SK-N-SH (cell line): ENCODE data around the gene TRRAP. TPM values are rescaled to one million over a fixed set of nuclear protein-coding genes. Genes with fewer than 3 reads are reported as not detected.

Experiments
- CTCF ChIA-PET: fragments of 300-600, 350-600 bp; formaldehyde crosslinking; extraction: SDS; loops from one replicate; lab custom pipeline; 2021; lab: Yijun Ruan, JAX
- POLR2A ChIA-PET: fragments of 350-600 bp; sonication (Branson Sonifier 250); formaldehyde crosslinking; extraction: SDS; loops from one replicate; lab custom pipeline; 2020; ENCODE audit warnings: antibody characterized with exemption, inconsistent platforms; lab: Yijun Ruan, JAX
- DNase-seq: peaks from one replicate; pipeline ENCODE4 v3.0.0; 2012
- H2AFZ ChIP-seq: fragments of 200-600 bp; sonication (generic); 2 replicates; pipeline ENCODE4 v1.8.1; 2016; ENCODE audit warnings: antibody characterized with exemption, mild to moderate bottlenecking, low read depth
- H3F3A ChIP-seq: fragments of 200-600 bp; sonication (generic); replicated peaks from 2 replicates; pipeline ENCODE3; 2016; ENCODE audit warnings: antibody characterized with exemption, mild to moderate bottlenecking; ENCODE audit not compliant: insufficient read depth
- H3K27ac ChIP-seq, 2 experiments: fragments of 200-500 bp in 1 of 2; fragments of 200-600 bp in 1 of 2; sonication (Bioruptor generic) in 1 of 2; sonication (generic), shearing (Covaris generic) in 1 of 2; 2 replicates each; pipeline versions ENCODE4 v1.5.1 to v1.6.1; 2014 to 2016; ENCODE audit warnings: low read depth in 2 of 2, inconsistent platforms in 1 of 2, low read length in 1 of 2, mild to moderate bottlenecking in 1 of 2, mixed read lengths in 1 of 2
- H3K27me3 ChIP-seq: fragments of 200-600 bp; sonication (generic), shearing (Covaris generic); 2 replicates; pipeline ENCODE4 v1.6.1; 2016; ENCODE audit warnings: mixed run types; ENCODE audit not compliant: insufficient read depth
- H3K36me3 ChIP-seq, 2 experiments: fragments of 200-500 bp in 1 of 2; fragments of 200-600 bp in 1 of 2; sonication (Bioruptor generic) in 1 of 2; sonication (generic) in 1 of 2; replicated peaks in 1 of 2; 2 replicates each; pipeline versions ENCODE3 to v1.5.1; 2014 to 2016; ENCODE audit warnings: low read length in 1 of 2, mild to moderate bottlenecking in 1 of 2; ENCODE audit not compliant: insufficient read depth in 2 of 2, control insufficient read depth in 1 of 2
- H3K4me1 ChIP-seq, 2 experiments: fragments of 200-500 bp in 1 of 2; fragments of 200-600 bp in 1 of 2; sonication (Bioruptor generic) in 1 of 2; sonication (generic), shearing (Covaris generic) in 1 of 2; 2 replicates each; pipeline versions ENCODE4 v1.5.1 to v1.6.1; 2014 to 2016; ENCODE audit warnings: low read depth in 1 of 2, low read length in 1 of 2, mixed run types in 1 of 2; ENCODE audit not compliant: insufficient read depth in 2 of 2, control insufficient read depth in 1 of 2
- H3K4me2 ChIP-seq: fragments of 200-600 bp; sonication (generic), shearing (Covaris generic); 2 replicates; pipeline ENCODE4 v1.6.1; 2017; ENCODE audit warnings: mixed run types
- H3K4me3 ChIP-seq, 2 experiments: fragments of 200-500 bp in 1 of 2; fragments of 200-600 bp in 1 of 2; sonication (Bioruptor generic) in 1 of 2; sonication (generic), shearing (Covaris generic) in 1 of 2; 2 replicates each; pipeline versions ENCODE4 v1.5.1 to v1.8.1; 2014 to 2016; ENCODE audit warnings: low read depth in 2 of 2, inconsistent platforms in 1 of 2, low read length in 1 of 2, mild to moderate bottlenecking in 1 of 2, mixed read lengths in 1 of 2, moderate library complexity in 1 of 2
- H3K79me2 ChIP-seq: fragments of 200-600 bp; sonication (generic); 2 replicates; pipeline ENCODE4 v1.8.1; 2017; ENCODE audit warnings: mild to moderate bottlenecking; ENCODE audit not compliant: insufficient read depth
- H3K9ac ChIP-seq: fragments of 200-600 bp; sonication (generic); 2 replicates; pipeline ENCODE4 v1.6.1; 2017; ENCODE audit warnings: mixed run types
- H3K9me2 ChIP-seq: fragments of 200-600 bp; sonication (generic); 2 replicates; pipeline ENCODE4 v1.6.1; 2017; ENCODE audit warnings: mixed run types
- H3K9me3 ChIP-seq: fragments of 200-600 bp; sonication (generic); 2 replicates; pipeline ENCODE4 v1.6.1; 2017; ENCODE audit warnings: mixed run types, mild to moderate bottlenecking, moderate library complexity
- H4K20me1 ChIP-seq: fragments of 200-600 bp; sonication (generic); 2 replicates; pipeline ENCODE4 v1.6.1; 2017; ENCODE audit warnings: mild to moderate bottlenecking, mixed run types; ENCODE audit not compliant: insufficient read depth
- CHD2 ChIP-seq: fragments of 150-350 bp; IDR thresholded peaks from 2 replicates; pipeline ENCODE4 v1.6.1; 2018; ENCODE audit warnings: low read length; ENCODE audit not compliant: partially characterized antibody
- CTCF ChIP-seq: fragments of 200-600 bp; sonication (generic); IDR thresholded peaks from 2 replicates; pipeline ENCODE4 v1.6.1; 2017; ENCODE audit warnings: antibody characterized with exemption, mild to moderate bottlenecking, moderate library complexity
- EP300 ChIP-seq, 2 experiments: IDR thresholded peaks; 2 replicates each; pipeline versions ENCODE4 v1.4.0 to v1.6.1; 2012; ENCODE audit warnings: borderline replicate concordance in 1 of 2, low read depth in 1 of 2, low read length in 1 of 2
- FOXJ3 ChIP-seq: sonication (generic); formaldehyde crosslinking; IDR thresholded peaks from 2 replicates; pipeline ENCODE4 v1.5.1; 2020; ENCODE audit warnings: mild to moderate bottlenecking, missing genetic modification reagents
- MAX ChIP-seq: IDR thresholded peaks from 2 replicates; pipeline ENCODE4 v1.4.0; 2012; ENCODE audit warnings: low read depth
- NRF1 ChIP-seq: IDR thresholded peaks from 2 replicates; pipeline ENCODE4 v1.6.1; 2012; ENCODE audit warnings: low read depth, mild to moderate bottlenecking, low read length
- PBX3 ChIP-seq: IDR thresholded peaks from 2 replicates; pipeline ENCODE4; 2012
- REST ChIP-seq: IDR thresholded peaks from 2 replicates; pipeline ENCODE4 v1.6.1; 2012; ENCODE audit warnings: mild to moderate bottlenecking, low read depth, low read length, moderate library complexity
- TAF1 ChIP-seq: IDR thresholded peaks from 2 replicates; pipeline ENCODE4 v1.6.1; 2012; ENCODE audit warnings: low read depth, mild to moderate bottlenecking, low read length, moderate library complexity, borderline replicate concordance
- USF2 ChIP-seq: fragments of 150-350 bp; IDR thresholded peaks from 2 replicates; pipeline ENCODE4 v1.6.1; 2017; ENCODE audit warnings: antibody characterized with exemption, low read length, low read depth, borderline replicate concordance
- WGBS: methylation state at CpG from one replicate; pipeline ENCODE4 v1.1.6; 2017; ENCODE audit warnings: low lambda C conversion rate; 5-methylcytosine and 5-hydroxymethylcytosine counted together
- polyA plus RNA-seq, 3 experiments: library from polyadenylated mRNA; depleted of rRNA; stranded (reverse); fragments of >200 nt; gene quantifications; 2 replicates each; pipeline ENCODE4 v1.2.3, GENCODE V29; 2012

TRRAP gene
- polyA plus RNA-seq, 1 of the 3 experiments (the other 2 are of a cell fraction): 24.9 TPM

GRCh38 chr7:98934267-98934666, 55.9 kb downstream of the TRRAP start:
- Histone ChIP-seq H3K27me3 (no peaks in the 10 kb centered on the region), H3K4me3 (no peak overlapping the region), H3K9ac (no peak overlapping the region), H3K36me3 (peaks cover 81 to 86% of the 10 kb centered on the region in 2 experiments), H2AFZ (no peak overlapping the region), H3K4me1 (peaks cover 0 to 5% of the 10 kb centered on the region in 2 experiments; a peak in 1 of 4 replicates), H3K27ac (no peak overlapping the region; a peak in 1 of 4 replicates), H3K9me2 (no peaks in the 10 kb centered on the region), H3K4me2 (no peak overlapping the region), H4K20me1 (no peaks in the 10 kb centered on the region), H3F3A (peaks cover 3% of the 10 kb centered on the region), H3K9me3 (no peaks in the 10 kb centered on the region), H3K79me2 (no peaks in the 10 kb centered on the region)
- CTCF ChIA-PET: no interaction called here
- POLR2A ChIA-PET: no interaction called here
- 95% methylated on average over 3 of the region's 3 CpGs for WGBS
- TF ChIP-seq EP300 (IDR thresholded peaks at IDR 0.05; ENCODE audit: borderline replicate concordance in 1 of 2, low read depth in 1 of 2, low read length in 1 of 2): no peak
- TF ChIP-seq MAX: no peak
- TF ChIP-seq CTCF: no peak
- no peak for TF ChIP-seq TAF1
- no peak for TF ChIP-seq FOXJ3 (CRISPR knock-in tag)
- TF ChIP-seq NRF1: no peak
- no peak for TF ChIP-seq USF2
- no peak for TF ChIP-seq PBX3
- no peak for TF ChIP-seq REST
- no peak for TF ChIP-seq CHD2
- DNase-seq: no peak
